Thoracic aorta (tissue), 2 donors: ENCODE measurements around the gene CALML3. TPM values are rescaled to one million over a fixed set of nuclear protein-coding genes. Genes with fewer than 3 reads are reported as not detected.
"Not testable (repeated sequence)": the region's sequence is repeated elsewhere in the genome, so short reads cannot be mapped to it uniquely, and the experiment has no call there.

Experiments
- ATAC-seq: fragments of 150-250 bp; one replicate; pipeline ENCODE4 v1.8.0; 2017; ENCODE audit warnings: low read depth; ENCODE audit not compliant: insufficient number of reproducible peaks, low FRiP score
- DNase-seq: peaks from one replicate; pipeline ENCODE4 v3.0.0-alpha.2; 2020; ENCODE audit warnings: low spot score
- H3K27ac ChIP-seq, 2 donors: fragments of 200-600 bp; sonication (generic); 1 replicate in 1 of 2; 2 replicates in 1 of 2; pipeline ENCODE4 v1.5.1; 2016; ENCODE audit warnings: mild to moderate bottlenecking in 2 of 2, moderate library complexity in 2 of 2
- H3K27me3 ChIP-seq: fragments of 200-600 bp; sonication (generic); replicated peaks from 2 replicates; pipeline ENCODE4 v1.6.0; 2016; ENCODE audit warnings: mild to moderate bottlenecking; ENCODE audit not compliant: insufficient read depth
- H3K36me3 ChIP-seq: fragments of 200-600 bp; sonication (generic); one replicate; pipeline ENCODE4 v1.5.1; 2016
- H3K4me1 ChIP-seq, 2 donors: fragments of 200-600 bp; sonication (generic); 1 replicate in 1 of 2; 2 replicates in 1 of 2; pipeline versions ENCODE4 v1.5.1 to v1.6.0; 2016; ENCODE audit warnings: low read depth in 2 of 2, mild to moderate bottlenecking in 1 of 2; ENCODE audit not compliant: control insufficient read depth in 1 of 2
- H3K4me3 ChIP-seq: fragments of 200-600 bp; sonication (generic); 2 replicates; pipeline ENCODE4 v1.5.1; 2016; ENCODE audit warnings: mild to moderate bottlenecking
- H3K9me3 ChIP-seq: fragments of 200-600 bp; sonication (generic); 2 replicates; pipeline ENCODE4 v1.5.1; 2016
- CTCF ChIP-seq: fragments of 200-600 bp; sonication (generic); IDR thresholded peaks from one replicate; pipeline ENCODE4 v1.5.1; 2019; ENCODE audit warnings: antibody characterized with exemption
- total RNA-seq, 2 donors: library from RNA; depleted of rRNA; stranded (reverse); fragments of >200 nt; gene quantifications; one replicate each; pipeline versions ENCODE4 v1.1.0 to v1.2.3, GENCODE V29; 2016

CALML3 gene
- total RNA-seq, 2 donors from 2014 or later: not detected

DNA sequence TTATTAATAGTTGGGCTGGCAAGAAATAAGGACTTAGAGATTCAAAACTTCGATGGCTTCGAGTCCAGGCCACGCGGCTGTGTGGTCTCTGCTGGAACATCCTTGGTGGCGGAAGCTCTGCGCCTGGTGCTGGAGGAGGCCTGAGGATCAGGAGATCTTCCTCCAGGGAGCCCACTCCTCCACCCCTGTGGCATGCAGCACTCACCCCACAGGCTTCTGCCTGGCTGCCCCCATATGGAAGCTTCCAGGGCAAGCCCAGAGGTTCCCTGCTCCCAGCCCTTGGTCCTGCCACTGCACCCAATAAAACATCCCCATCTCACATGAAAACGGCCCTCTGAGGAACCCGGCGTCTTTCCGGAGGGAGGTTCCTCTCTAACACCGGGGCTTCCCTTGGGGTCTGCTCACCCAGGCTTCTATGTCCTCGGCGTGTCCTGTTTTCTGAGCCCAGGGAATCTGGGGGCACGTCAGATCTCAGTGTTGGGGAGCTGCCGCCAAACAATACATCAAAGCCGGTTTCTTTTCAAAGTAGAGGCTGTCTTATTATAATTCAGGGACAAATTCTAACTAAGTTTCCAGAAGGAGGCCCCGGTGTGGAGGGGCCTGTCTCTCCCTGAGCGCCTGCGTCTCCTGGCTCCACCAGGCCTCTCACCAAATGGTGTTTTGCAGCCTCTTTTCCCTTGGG is 32.4 kb downstream of the CALML3 start:
- Histone ChIP-seq H3K27me3 (no peaks in the 10 kb centered on the region), H3K36me3 (no peaks in the 10 kb centered on the region), H3K4me1 (peaks cover 33 to 95% of the 10 kb centered on the region in 2 donors), H3K9me3 (no peaks in the 10 kb centered on the region), H3K27ac (peak overlapping the region; percentile 75 to 85), H3K4me3 (no peak overlapping the region)
- ATAC-seq (no peak), DNase-seq (no peak)
- TF ChIP-seq CTCF: no peak

GRCh38 chr10:5557799-5558771 is 33.3 kb downstream of the CALML3 start:
- H3K27ac ChIP-seq: peak overlapping the region; percentile 75 to 85
- peaks cover 34 to 95% of the 10 kb centered on the region in 2 donors for H3K4me1 ChIP-seq
- ATAC-seq (no peak), DNase-seq (no peak)
- no peaks in the 10 kb centered on the region for H3K36me3 ChIP-seq
- no peak for TF ChIP-seq CTCF
- H3K9me3 ChIP-seq: no peaks in the 10 kb centered on the region
- no peak overlapping the region for H3K4me3 ChIP-seq
- no peaks in the 10 kb centered on the region for H3K27me3 ChIP-seq

GRCh38 chr10:5559022-5559421 is 34.3 kb downstream of the CALML3 start:
- H3K9me3 ChIP-seq, DNase-seq, ATAC-seq, H3K27me3 ChIP-seq, H3K4me3 ChIP-seq, H3K36me3 ChIP-seq: not testable (repeated sequence)
- H3K27ac ChIP-seq: peak overlapping the region; percentile 75 to 85
- H3K4me1 ChIP-seq: peaks cover 36 to 95% of the 10 kb centered on the region in 2 donors

DNA sequence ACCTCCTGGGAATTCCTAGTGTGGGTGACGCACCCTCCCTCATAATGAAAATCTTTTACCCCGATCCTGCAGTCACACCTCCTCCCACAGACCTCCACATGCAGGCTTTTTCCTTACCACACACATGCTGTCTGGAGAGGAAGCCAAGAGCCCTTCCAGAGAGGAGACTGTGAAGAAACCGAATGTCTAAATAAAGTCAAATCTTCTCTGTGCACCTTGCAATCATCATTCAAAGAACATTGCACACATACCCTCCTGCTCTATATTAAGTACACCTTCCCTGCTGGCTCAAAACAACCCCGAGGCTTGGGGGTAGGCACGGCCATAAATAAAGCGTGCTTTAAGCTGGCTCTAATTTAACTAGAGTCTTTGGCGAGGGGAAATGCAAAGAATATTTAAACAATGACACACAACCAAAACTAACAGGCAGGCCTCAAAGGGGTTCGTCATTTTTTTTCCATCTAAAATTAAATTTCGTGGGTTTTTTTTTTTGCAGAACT is 34.9 kb downstream of the CALML3 start:
- ATAC-seq (no peak), DNase-seq (no peak)
- no peak for TF ChIP-seq CTCF
- peaks cover 35 to 95% of the 10 kb centered on the region in 2 donors for H3K4me1 ChIP-seq
- peak overlapping the region; percentile 27 for H3K4me3 ChIP-seq
- no peaks in the 10 kb centered on the region for H3K36me3 ChIP-seq
- no peaks in the 10 kb centered on the region for H3K27me3 ChIP-seq
- H3K9me3 ChIP-seq: no peaks in the 10 kb centered on the region
- peak overlapping the region; percentile 13 to 85 for H3K27ac ChIP-seq

DNA sequence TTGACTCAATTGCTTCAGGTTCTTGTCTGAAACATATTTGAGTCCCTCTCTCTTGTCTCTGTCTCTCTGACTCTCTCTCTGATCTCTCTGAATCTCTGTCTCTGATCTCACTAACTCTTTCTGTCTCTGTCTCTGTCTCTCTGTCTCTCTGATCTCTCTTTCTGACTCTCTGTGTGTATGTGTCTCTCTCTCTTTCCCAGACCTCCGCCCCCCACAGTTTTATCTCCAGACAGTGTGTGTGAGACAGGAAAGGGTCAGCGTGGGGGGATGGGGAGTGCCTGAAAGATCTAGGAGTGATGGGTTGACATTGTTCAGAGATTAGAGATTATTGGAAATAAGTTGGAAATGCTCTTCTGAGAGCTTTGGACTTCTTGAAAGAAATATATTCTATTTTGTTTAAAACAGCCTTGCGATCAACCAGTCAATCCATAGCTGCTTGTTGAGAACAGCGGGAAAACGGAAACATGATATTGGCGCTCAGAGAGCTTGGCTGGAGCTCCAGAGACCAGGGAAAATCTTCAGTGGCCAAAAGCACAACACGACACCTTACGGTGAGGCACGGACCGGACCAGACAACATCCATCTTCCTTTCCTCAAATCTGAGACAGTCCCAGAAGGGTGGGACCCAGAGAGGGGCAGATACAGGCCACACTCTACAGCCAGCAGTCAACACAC is 35.5 kb downstream of the CALML3 start:
- no peak for DNase-seq

More for the DNA sequence above, 35.5 kb downstream of the CALML3 start:
- H3K27ac ChIP-seq: peak overlapping the region; percentile 75 to 85
- H3K9me3 ChIP-seq: no peaks in the 10 kb centered on the region
- ATAC-seq: no peak
- H3K4me1 ChIP-seq: peaks cover 29 to 89% of the 10 kb centered on the region in 2 donors
- no peaks in the 10 kb centered on the region for H3K36me3 ChIP-seq
- H3K4me3 ChIP-seq: no peak overlapping the region
- no peak for TF ChIP-seq CTCF
- no peaks in the 10 kb centered on the region for H3K27me3 ChIP-seq
